Naive B cell (primary cell): ENCODE data around the gene LRRC25. TPM values are rescaled to one million over a fixed set of nuclear protein-coding genes. Genes with fewer than 3 reads are reported as not detected.
"Not testable (repeated sequence)": the region's sequence is repeated elsewhere in the genome, so short reads cannot be mapped to it uniquely, and the experiment has no call there.

Source experiments
- ATAC-seq, 2 donors: fragments of 150-1000 bp; cut with Tn5 transposase; 2 replicates each; pipeline ENCODE4 v1.10.0; 2021; ENCODE audit warnings: low read depth in 2 of 2, mild to moderate bottlenecking in 2 of 2, moderate library complexity in 2 of 2
- DNase-seq: peaks from one replicate; pipeline ENCODE4 v3.0.0; 2022
- H3K27ac Mint-ChIP-seq, 6 donors: one replicate each; pipeline ENCODE4 v1.8.0; 2020 to 2022; ENCODE audit warnings: mild to moderate bottlenecking in 6 of 6, mixed read lengths in 6 of 6, moderate library complexity in 5 of 6, inconsistent platforms in 2 of 6
- H3K27me3 Mint-ChIP-seq, 3 donors: one replicate each; pipeline ENCODE4 v1.8.0; 2021 to 2022; ENCODE audit warnings: mixed read lengths in 3 of 3, mild to moderate bottlenecking in 1 of 3
- H3K36me3 Mint-ChIP-seq, 2 donors: one replicate each; pipeline ENCODE4 v1.8.0; 2020 to 2022; ENCODE audit warnings: mixed read lengths in 2 of 2, inconsistent platforms in 1 of 2, mild to moderate bottlenecking in 1 of 2
- H3K4me1 Mint-ChIP-seq, 3 donors: one replicate each; pipeline ENCODE4 v1.8.0; 2020 to 2022; ENCODE audit warnings: mixed read lengths in 3 of 3, inconsistent platforms in 1 of 3, mild to moderate bottlenecking in 1 of 3, moderate library complexity in 1 of 3
- H3K4me3 Mint-ChIP-seq, 8 donors: one replicate each; pipeline ENCODE4 v1.8.0; 2020 to 2022; ENCODE audit warnings: mild to moderate bottlenecking in 8 of 8, mixed read lengths in 8 of 8, moderate library complexity in 8 of 8, inconsistent platforms in 2 of 8
- H3K9me3 Mint-ChIP-seq, 7 donors: one replicate each; pipeline ENCODE4 v1.8.0; 2020 to 2022; ENCODE audit warnings: mixed read lengths in 7 of 7, mild to moderate bottlenecking in 5 of 7, inconsistent platforms in 2 of 7, moderate library complexity in 1 of 7
- polyA plus RNA-seq, 6 donors: library from polyadenylated mRNA; unstranded; fragments of 300-500 nt; fragmentation: Illumina TruSeq; gene quantifications; one replicate each; pipeline ENCODE4 v1.2.3, GENCODE V29; 2021; ENCODE audit warnings: low read depth in 6 of 6

The LRRC25 gene
- polyA plus RNA-seq, 6 donors from 2014 or later: 0.17 to 30.8 (median 17.9) TPM

DNA sequence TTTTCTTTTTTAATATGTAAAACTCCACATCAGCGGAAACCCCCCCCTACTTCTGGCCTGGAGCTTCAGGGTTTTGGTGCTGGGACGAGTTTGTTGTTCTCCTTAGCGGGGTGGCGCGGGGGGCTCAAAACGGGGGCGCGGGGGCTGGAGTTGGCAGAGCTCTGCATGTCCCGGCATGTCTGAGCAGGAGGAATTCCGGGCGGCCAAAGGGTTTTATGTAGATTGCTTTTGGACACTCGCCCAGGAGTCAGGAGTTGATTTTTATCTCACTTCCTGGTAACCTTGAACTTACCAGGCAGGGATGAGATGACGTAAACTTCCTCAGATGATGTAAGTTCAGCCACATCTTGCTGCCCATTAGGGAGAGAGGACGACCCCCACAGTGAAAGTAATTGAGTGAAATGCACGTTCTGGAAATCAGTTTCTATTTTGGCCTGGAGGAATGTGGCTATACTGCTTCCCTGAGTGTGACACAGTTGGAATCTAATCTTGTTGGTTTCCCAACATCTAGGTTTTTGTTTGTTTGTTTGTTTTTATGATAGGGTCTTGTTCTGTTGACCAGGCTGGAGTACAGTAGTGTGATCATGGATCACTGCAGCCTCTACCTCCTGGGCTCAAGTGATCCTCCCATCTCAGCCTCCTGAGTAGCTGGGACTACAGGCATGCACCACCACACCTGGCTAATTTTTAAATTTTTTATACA is 32.4 kb downstream of the LRRC25 start:
- no peaks in the 10 kb centered on the region for H3K27me3 Mint-ChIP-seq
- ATAC-seq (no peak), DNase-seq (no peak)
- H3K4me3 Mint-ChIP-seq: peak overlapping the region in 1 of 8 donors; percentile 63
- no peak overlapping the region for H3K27ac Mint-ChIP-seq
- no peaks in the 10 kb centered on the region for H3K9me3 Mint-ChIP-seq
- H3K36me3 Mint-ChIP-seq: peaks cover 14 to 15% of the 10 kb centered on the region in 2 donors
- peaks cover 0 to 7% (median 6%) of the 10 kb centered on the region in 3 donors for H3K4me1 Mint-ChIP-seq

DNA sequence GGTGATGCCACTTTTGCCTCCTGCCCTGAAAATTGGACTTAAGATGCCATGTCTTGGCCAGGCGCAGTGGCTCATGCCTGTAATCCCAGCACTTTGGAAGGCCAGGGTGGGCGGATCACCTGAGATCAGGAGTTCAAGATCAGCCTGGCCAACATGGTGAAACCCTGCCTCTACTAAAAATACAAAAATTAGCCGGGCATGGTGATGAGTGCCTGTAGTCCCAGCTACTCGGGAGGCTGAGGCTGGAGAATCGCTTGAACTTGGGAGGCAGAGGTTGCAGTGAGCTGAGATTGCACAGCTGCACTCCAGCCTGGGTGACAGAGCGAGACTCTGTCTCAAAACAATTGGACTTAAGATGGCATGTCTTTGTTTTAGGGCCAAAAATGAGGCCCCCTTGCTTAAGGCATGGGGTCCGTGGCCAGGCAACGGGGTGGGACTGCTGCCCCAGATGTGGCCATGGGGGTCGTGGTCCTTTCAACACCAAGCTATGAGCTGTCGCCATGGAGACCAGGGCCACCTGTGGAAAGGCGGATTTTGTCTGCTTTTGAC is 33.1 kb downstream of the LRRC25 start:
- ATAC-seq, DNase-seq, H3K27me3 Mint-ChIP-seq, H3K4me1 Mint-ChIP-seq, H3K27ac Mint-ChIP-seq, H3K9me3 Mint-ChIP-seq: not testable (repeated sequence)
- peak overlapping the region in 1 of 8 donors; percentile 19 for H3K4me3 Mint-ChIP-seq
- H3K36me3 Mint-ChIP-seq: peaks cover 21% of the 10 kb centered on the region in 2 donors

DNA sequence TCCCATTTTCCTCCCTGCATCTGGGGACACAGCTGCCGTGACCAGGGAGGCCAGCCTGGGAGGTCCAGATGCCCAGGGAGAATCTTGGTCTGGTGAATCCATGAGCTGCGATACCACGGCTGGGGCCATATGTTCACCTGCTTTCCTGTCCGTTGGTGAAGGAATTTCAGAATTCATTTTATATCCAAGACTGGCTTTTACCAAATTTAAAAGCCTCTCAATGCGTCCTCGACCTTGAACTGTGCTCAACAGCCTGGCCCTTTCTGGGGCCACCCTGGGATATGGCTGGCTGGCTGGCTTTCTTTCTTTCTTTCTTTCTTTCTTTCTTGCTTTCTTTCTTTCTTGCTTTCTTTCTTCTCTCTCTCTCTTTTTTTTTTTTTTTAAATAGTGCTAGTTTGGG is 33.6 kb downstream of the LRRC25 start:
- no peaks in the 10 kb centered on the region for H3K9me3 Mint-ChIP-seq
- H3K4me1 Mint-ChIP-seq: peaks cover 0 to 7% (median 6%) of the 10 kb centered on the region in 3 donors
- ATAC-seq (no peak), DNase-seq (no peak)
- H3K4me3 Mint-ChIP-seq: peak overlapping the region in 1 of 8 donors; percentile 19
- peak overlapping the region in 1 of 6 donors; percentile 47 for H3K27ac Mint-ChIP-seq
- no peaks in the 10 kb centered on the region for H3K27me3 Mint-ChIP-seq
- H3K36me3 Mint-ChIP-seq: peaks cover 25 to 26% of the 10 kb centered on the region in 2 donors

DNA sequence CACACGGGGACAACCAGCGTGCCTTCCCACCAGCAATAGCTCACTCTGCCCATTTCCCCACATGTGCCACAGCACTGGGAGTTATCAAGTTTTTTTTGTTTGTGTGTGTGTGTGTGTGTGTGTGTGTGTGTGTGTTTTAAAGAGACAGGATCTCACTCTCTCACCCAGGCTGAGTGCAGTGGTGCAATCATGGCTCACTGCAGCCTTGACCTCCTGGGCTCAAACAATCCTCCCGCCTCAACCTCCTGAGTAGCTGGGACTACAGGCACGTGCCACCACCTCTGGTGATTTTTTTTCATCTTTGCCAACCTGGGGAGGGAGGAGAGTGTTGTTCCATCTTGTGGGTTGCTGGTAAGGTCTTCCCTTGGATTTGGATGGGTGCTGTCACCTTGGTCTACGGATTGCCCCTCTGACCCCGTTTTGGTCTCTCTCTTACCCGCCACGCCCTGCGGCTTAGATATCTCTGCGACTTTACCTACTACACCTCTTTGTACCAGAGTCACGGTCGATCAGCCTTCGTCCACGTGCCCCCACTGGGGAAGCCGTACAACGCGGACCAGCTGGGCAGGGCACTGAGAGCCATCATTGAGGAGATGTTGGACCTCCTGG is 34.4 kb downstream of the LRRC25 start:
- Mint-ChIP-seq H3K27ac (peak overlapping the region in 1 of 6 donors; percentile 41), H3K4me3 (peak overlapping the region in 1 of 8 donors; percentile 52), H3K9me3 (no peaks in the 10 kb centered on the region), H3K36me3 (peaks cover 25 to 27% of the 10 kb centered on the region in 2 donors), H3K4me1 (peaks cover 0 to 7% (median 6%) of the 10 kb centered on the region in 3 donors), H3K27me3 (no peaks in the 10 kb centered on the region)
- no peak for ATAC-seq
- no peak for DNase-seq

DNA sequence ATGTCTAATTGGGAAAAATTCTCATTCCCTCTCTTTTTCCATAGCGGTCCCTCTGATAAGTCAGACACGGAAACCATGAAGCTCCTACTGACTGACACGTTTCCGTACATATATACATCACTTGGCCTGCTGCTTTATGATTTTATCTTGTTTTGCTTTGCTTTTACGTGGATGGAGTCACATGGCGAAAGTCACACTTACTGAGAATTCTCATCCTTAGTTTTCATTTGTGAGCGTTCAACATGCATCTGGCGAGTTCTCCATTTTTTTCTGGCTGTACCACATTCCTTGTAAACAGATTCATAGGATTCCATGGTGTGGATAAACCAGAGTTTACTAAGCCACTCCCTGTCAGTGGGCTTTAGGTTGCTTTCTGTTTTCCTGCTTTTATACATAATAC is 35.8 kb downstream of the LRRC25 start:
- Mint-ChIP-seq H3K9me3 (no peaks in the 10 kb centered on the region), H3K4me1 (peaks cover 0 to 6% (median 0%) of the 10 kb centered on the region in 3 donors), H3K27me3 (no peaks in the 10 kb centered on the region), H3K27ac (no peak overlapping the region), H3K36me3 (peaks cover 30 to 34% of the 10 kb centered on the region in 2 donors), H3K4me3 (no peak overlapping the region)
- DNase-seq (no peak), ATAC-seq (no peak)

DNA sequence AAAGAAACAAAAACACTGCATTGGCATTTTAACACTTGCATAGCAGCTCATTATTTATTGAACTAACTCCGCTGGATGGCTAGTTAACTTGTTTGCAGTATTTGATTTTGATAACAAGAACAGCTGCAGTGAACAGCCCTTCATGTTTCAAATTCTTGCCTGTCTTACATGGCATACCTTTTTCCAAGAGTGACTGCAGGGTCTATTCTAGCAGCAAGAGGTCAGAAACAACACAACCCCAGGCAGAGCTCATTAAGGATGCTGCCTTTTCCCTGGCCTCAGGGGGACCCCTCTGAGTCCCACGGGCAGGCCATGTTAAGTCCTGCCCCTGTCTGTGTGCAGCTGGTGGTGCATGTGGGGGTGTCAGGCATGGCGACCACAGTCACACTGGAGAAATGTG is 40.4 kb downstream of the LRRC25 start:
- peaks cover 20 to 21% of the 10 kb centered on the region in 2 donors for H3K36me3 Mint-ChIP-seq
- H3K27ac Mint-ChIP-seq: no peak overlapping the region
- ATAC-seq (no peak), DNase-seq (no peak)
- no peak overlapping the region for H3K4me3 Mint-ChIP-seq
- H3K27me3 Mint-ChIP-seq: no peaks in the 10 kb centered on the region
- H3K4me1 Mint-ChIP-seq: no peaks in the 10 kb centered on the region
- no peaks in the 10 kb centered on the region for H3K9me3 Mint-ChIP-seq

DNA sequence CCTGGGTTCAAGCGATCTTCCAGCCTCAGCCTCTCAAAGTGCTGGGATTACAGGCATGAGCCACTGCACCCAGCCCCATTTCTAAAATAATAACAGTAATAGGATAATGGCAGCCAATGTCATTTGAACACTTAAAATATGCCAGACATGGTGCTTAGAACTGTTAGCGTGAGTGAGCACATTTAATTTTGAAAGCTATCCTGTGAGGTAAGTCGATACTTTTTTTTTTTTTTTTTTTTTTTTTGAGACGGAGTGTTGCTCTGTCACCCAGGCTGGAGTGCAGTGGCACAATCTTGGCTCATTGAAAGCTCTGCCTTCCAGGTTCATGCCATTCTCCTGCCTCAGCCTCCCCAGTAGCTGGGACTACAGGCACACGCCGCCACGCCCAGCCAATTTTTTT is 42.7 kb downstream of the LRRC25 start:
- ATAC-seq, H3K27me3 Mint-ChIP-seq, DNase-seq, H3K27ac Mint-ChIP-seq, H3K9me3 Mint-ChIP-seq, H3K4me1 Mint-ChIP-seq: not testable (repeated sequence)
- peak overlapping the region in 1 of 8 donors; percentile 67 for H3K4me3 Mint-ChIP-seq
- H3K36me3 Mint-ChIP-seq: peaks cover 17% of the 10 kb centered on the region in 2 donors

DNA sequence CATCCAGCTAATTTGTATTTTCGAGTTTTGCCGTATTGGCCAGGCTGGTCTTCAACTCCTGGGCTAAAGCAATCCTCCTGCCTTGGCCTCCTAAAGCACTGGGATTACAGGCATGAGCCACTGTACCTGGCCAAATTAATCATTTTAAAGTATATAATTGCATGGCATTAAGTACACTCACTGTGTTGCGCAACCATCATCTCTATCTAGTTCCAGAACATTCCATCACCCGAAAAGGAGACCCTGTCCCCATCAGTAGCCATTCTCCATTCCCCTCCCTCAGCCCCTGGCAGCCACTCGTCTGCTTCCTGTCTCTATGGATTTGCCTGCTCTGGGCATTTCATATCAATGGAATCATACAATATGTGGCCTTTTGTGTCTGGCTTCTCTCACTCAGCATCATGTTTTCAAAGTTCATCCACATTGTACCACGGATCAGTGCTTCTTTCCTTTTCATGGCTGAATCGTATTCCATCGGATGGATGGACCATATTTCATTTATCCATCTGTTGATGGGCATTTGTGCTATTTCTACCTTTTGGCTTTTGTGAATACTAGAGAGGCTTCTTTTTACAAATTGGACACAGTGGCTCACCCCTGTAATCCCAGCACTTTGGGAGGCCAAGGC is 43.9 kb downstream of the LRRC25 start:
- ATAC-seq: no peak
- Mint-ChIP-seq H3K4me1 (no peaks in the 10 kb centered on the region), H3K9me3 (no peaks in the 10 kb centered on the region), H3K27ac (peak overlapping the region in 1 of 6 donors; percentile 26), H3K4me3 (no peak overlapping the region), H3K27me3 (no peaks in the 10 kb centered on the region), H3K36me3 (peaks cover 8 to 9% of the 10 kb centered on the region in 2 donors)
- DNase-seq: no peak

DNA sequence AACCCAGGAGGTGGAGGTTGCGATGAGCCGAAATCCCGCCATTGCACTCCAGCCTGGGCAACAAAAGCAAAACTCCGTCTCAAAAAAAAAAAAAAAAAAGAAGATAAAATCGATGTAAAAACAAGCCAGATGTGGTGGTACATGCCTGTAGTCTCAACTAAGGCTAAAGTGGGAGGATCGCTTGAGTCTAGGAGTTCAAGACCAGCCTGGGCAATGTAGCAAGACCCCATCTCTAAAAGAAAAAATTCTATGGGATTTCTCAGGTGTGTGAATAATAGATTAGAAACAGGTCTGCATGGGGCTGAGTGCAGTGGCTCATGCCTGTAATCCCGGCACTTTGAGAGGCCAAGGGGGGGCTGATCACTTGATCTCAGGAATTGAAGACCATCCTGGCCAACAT is 45.9 kb downstream of the LRRC25 start:
- no peak for ATAC-seq
- Mint-ChIP-seq H3K27me3 (no peaks in the 10 kb centered on the region), H3K27ac (no peak overlapping the region), H3K4me3 (no peak overlapping the region), H3K36me3 (peaks cover 4 to 9% of the 10 kb centered on the region in 2 donors), H3K4me1 (peaks cover under 1 to 8% (median 7%) of the 10 kb centered on the region in 3 donors), H3K9me3 (no peaks in the 10 kb centered on the region)
- DNase-seq: no peak

DNA sequence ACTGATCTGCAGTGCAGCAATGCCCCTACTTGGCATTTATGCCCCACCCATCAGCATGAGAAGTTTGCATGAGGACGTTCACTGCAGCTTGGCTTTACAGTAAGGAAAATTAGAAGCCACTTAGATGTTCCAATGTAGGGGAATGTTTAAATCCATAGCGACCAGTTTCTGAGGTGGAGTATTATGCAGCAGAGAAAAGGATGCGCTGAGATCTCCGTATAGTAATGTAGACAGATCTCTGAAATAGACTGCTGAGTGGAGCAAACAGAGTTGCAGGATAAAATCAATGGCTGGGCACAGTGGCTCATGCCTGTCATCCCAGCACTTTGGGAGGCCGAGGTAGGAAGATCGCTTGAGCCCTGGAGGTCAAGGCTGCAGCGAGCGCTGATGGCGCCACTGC is 46.9 kb downstream of the LRRC25 start:
- no peaks in the 10 kb centered on the region for H3K27me3 Mint-ChIP-seq
- ATAC-seq: no peak
- H3K27ac Mint-ChIP-seq: no peak overlapping the region
- no peak overlapping the region for H3K4me3 Mint-ChIP-seq
- H3K4me1 Mint-ChIP-seq: peaks cover 7 to 11% (median 10%) of the 10 kb centered on the region in 3 donors
- H3K9me3 Mint-ChIP-seq: no peaks in the 10 kb centered on the region
- H3K36me3 Mint-ChIP-seq: peaks cover 9% of the 10 kb centered on the region in 2 donors
- no peak for DNase-seq

DNA sequence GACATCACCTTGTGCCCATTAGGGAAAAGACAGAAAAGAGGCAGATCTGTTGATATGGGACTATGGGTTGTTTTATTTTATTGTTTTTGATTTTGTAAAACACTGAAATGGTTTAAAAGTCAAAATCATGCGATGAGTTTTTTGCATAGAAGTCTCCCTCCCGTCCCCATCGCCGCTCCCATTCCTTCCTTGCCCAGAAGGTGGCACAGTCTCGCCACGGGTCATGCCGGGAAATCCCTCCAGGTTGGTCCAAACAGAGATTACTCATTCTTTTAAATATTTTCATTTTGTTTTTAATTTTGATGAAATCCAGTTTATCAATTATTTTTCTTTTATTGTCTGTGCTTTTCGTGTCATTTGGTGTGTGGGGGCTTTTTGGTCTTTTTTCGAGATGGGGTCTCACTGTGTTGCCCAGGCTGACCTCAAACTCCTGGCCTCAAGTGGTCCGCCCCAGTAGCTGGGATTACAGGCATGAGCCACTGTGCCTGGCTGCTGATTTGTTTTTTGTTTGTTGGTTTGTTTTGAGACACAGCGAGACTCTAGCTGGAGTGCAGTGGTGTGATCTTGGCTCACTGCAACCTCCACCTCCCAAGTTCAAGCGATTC is 47.8 kb downstream of the LRRC25 start:
- no peak overlapping the region for H3K4me3 Mint-ChIP-seq
- no peak for DNase-seq

DNA sequence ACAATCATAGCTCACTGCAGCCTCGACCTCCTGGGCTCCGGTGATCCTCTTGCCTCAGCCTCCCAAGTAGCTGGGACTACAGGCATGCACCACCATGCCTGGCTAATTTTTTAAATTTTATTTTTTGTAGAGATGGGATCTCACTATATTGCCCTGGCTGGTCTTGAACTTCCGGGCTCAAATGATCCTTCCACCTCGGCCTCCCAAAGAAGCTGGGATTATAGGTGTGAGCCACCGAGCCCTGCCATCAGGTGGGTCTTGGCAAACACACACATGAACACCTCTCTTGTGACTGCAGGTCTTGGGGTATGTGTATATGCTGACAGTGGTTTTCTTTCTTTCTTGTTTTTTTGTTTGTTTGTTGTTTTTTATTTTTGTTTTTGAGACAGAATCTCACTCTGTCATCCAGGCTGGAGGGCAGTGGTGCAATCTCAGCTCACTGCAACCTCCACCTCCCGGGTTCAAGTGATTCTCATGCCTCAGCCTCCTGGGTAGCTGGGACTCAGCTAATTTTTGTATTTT is 48.5 kb downstream of the LRRC25 start:
- H3K27me3 Mint-ChIP-seq, H3K4me3 Mint-ChIP-seq, DNase-seq, H3K9me3 Mint-ChIP-seq, ATAC-seq, H3K36me3 Mint-ChIP-seq, H3K27ac Mint-ChIP-seq: not testable (repeated sequence)
- H3K4me1 Mint-ChIP-seq: peaks cover 7 to 11% (median 10%) of the 10 kb centered on the region in 3 donors

More for the DNA sequence above, 47.8 kb downstream of the LRRC25 start:
- peaks cover 7 to 11% (median 10%) of the 10 kb centered on the region in 3 donors for H3K4me1 Mint-ChIP-seq
- no peaks in the 10 kb centered on the region for H3K27me3 Mint-ChIP-seq
- no peak overlapping the region for H3K27ac Mint-ChIP-seq
- H3K9me3 Mint-ChIP-seq: no peaks in the 10 kb centered on the region
- peaks cover 9% of the 10 kb centered on the region in 2 donors for H3K36me3 Mint-ChIP-seq
- no peak for ATAC-seq

DNA sequence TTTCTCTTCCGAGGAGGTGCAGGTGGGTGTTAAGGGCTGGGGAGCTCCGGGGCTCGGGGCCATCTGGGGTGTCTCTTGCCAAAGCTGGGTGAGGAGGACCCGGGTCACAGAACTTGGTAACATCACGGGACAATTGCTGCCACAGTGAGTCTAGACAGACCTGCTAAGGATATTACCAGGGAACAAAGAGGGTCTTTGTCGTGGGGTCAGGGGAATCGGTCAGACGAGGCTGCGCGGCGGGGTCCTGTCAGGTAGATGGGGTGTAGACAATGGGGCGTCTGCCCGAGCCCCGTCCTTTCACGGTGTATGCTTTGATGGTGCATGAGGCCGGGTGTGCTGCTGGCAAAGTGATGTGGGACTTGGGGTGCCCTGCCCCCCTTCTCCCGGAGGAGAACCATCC is 49.3 kb downstream of the LRRC25 start:
- Mint-ChIP-seq H3K4me1 (peaks cover 7 to 11% (median 10%) of the 10 kb centered on the region in 3 donors), H3K27me3 (no peaks in the 10 kb centered on the region), H3K36me3 (peaks cover 9% of the 10 kb centered on the region in 2 donors), H3K27ac (no peak overlapping the region), H3K9me3 (no peaks in the 10 kb centered on the region), H3K4me3 (no peak overlapping the region)
- ATAC-seq (no peak), DNase-seq (no peak)
